Activated CD8-positive, alpha-beta T cell treated with anti-CD3 and anti-CD28 coated beads, Interleukin-2, amount 10 ng/mL, durations not matched to agents 7 days and 5 days (primary cell): ENCODE data around the gene ZSCAN4. TPM values are rescaled to one million over a fixed set of nuclear protein-coding genes. Genes with fewer than 3 reads are reported as not detected.

Source experiments
- total RNA-seq, 2 experiments: library from RNA; stranded (reverse); gene quantifications; one replicate each; pipeline ENCODE4 v1.2.3, GENCODE V29; 2021

ZSCAN4 gene
- total RNA-seq, 2 experiments from 2014 or later, result not detected

Other genes starting within 250 kb of the ZSCAN4 start
- 10 to 100 TPM; 13.7 to 19.6 TPM for gene ZNF749, start 233.6 kb upstream of the ZSCAN4 start, total RNA-seq
- gene VN1R1, start 211.8 kb upstream of the ZSCAN4 start, total RNA-seq, result under 1 TPM; 0.16 TPM
- gene ZNF772, start 191.4 kb upstream of the ZSCAN4 start, total RNA-seq, result 1 to 10 TPM; 7.6 to 9.1 TPM
- gene ZNF419, start 181.2 kb upstream of the ZSCAN4 start, total RNA-seq, result 10 to 100 TPM; 10.0 to 10.9 TPM
- 1 to 10 TPM; 8.3 to 8.4 TPM for gene ZNF773, start 169.0 kb upstream of the ZSCAN4 start, total RNA-seq
- 1 to 10 TPM; 7.5 to 7.8 TPM for gene ZNF549, start 141.6 kb upstream of the ZSCAN4 start, total RNA-seq
- 10 to 100 TPM; 12.6 to 13.7 TPM for gene ZNF550, start 109.1 kb upstream of the ZSCAN4 start, total RNA-seq
- 1 to 10 TPM; 5.4 to 5.5 TPM for gene ZNF416, start 90.0 kb upstream of the ZSCAN4 start, total RNA-seq
- 10 to 100 TPM; 12.1 to 12.4 TPM for gene ZIK1, start 84.8 kb upstream of the ZSCAN4 start, total RNA-seq
- gene ZNF530, start 69.0 kb upstream of the ZSCAN4 start, total RNA-seq, result 10 to 100 TPM; 10.7 to 10.8 TPM
- 10 to 100 TPM; 17.1 to 17.8 TPM for gene ZNF134, start 54.7 kb upstream of the ZSCAN4 start, total RNA-seq
- 10 to 100 TPM; 13.6 to 14.3 TPM for gene ZNF211, start 35.8 kb upstream of the ZSCAN4 start, total RNA-seq
- 10 to 100 TPM; 13.0 to 14.3 TPM for gene ZNF551, start 13.0 kb downstream of the ZSCAN4 start, total RNA-seq
- gene ZNF154, start 40.3 kb downstream of the ZSCAN4 start, total RNA-seq, result 1 to 10 TPM; 3.0 to 3.1 TPM
- gene ZNF671, start 58.7 kb downstream of the ZSCAN4 start, total RNA-seq, result 10 to 100 TPM; 12.1 to 13.0 TPM
- gene ZNF776, start 77.9 kb downstream of the ZSCAN4 start, total RNA-seq, result 10 to 100 TPM; 15.7 to 16.6 TPM
- 10 to 100 TPM; 21.3 to 25.3 TPM for gene ZNF586, start 100.7 kb downstream of the ZSCAN4 start, total RNA-seq
- gene ZNF552, start 146.0 kb downstream of the ZSCAN4 start, total RNA-seq, result 1 to 10 TPM; 7.1 to 9.7 TPM
- 10 to 100 TPM; 18.7 to 22.2 TPM for gene ZNF587B, start 161.4 kb downstream of the ZSCAN4 start, total RNA-seq
- gene ZNF587, start 180.9 kb downstream of the ZSCAN4 start, total RNA-seq, result 10 to 100 TPM; 32.0 to 34.6 TPM
- gene ZNF814, start 220.1 kb downstream of the ZSCAN4 start, total RNA-seq, result 10 to 100 TPM; 26.2 to 29.0 TPM
- 10 to 100 TPM; 21.1 to 21.4 TPM for gene ZNF417, start 247.7 kb downstream of the ZSCAN4 start, total RNA-seq